ENCODE results near the gene KCNJ1.

Gene KCNJ1

GRCh38 chr11:128867277-128867676 lies at the start of gene KCNJ1:
TSS of gene KCNJ1 (minus strand) at chr11:128867296. CDS start at chr11:128840243, 27,053 bp downstream.
- DNase-seq, result no peak

- DNase-seq, result no peak
Measured at GRCh38 chr11:128916681-128917080, 49.6 kb upstream of the KCNJ1 start.

- DNase-seq, result no peak
Measured at GRCh38 chr11:128916037-128916572, 49.0 kb upstream of the KCNJ1 start.

GRCh38 chr11:128915149-128915521 lies 48.0 kb upstream of the KCNJ1 start:
- no peak for DNase-seq

- no peak for DNase-seq
Measured at GRCh38 chr11:128914216-128915148, 47.4 kb upstream of the KCNJ1 start.

GRCh38 chr11:128913806-128914205 lies 46.7 kb upstream of the KCNJ1 start:
- peak; percentile 23 for DNase-seq

- DNase-seq, result no peak
Measured at GRCh38 chr11:128911701-128912100, 44.6 kb upstream of the KCNJ1 start.

- no peak for DNase-seq
Measured at GRCh38 chr11:128911239-128911638, 44.1 kb upstream of the KCNJ1 start.

- no peak for DNase-seq
Measured at GRCh38 chr11:128910576-128910975, 43.5 kb upstream of the KCNJ1 start.

- no peak for DNase-seq
Measured at GRCh38 chr11:128909438-128910125, 42.5 kb upstream of the KCNJ1 start.

GRCh38 chr11:128908391-128909246 lies 41.5 kb upstream of the KCNJ1 start:
- no peak for DNase-seq

- no peak for DNase-seq
Measured at GRCh38 chr11:128907585-128907984, 40.5 kb upstream of the KCNJ1 start.

- DNase-seq, result no peak
Measured at GRCh38 chr11:128906185-128907050, 39.3 kb upstream of the KCNJ1 start.

GRCh38 chr11:128905345-128906184 lies 38.5 kb upstream of the KCNJ1 start:
- DNase-seq, result no peak

GRCh38 chr11:128904656-128905344 lies 37.7 kb upstream of the KCNJ1 start:
- no peak for DNase-seq

- no peak for DNase-seq
Measured at GRCh38 chr11:128904303-128904655, 37.2 kb upstream of the KCNJ1 start.

- DNase-seq, result no peak
Measured at GRCh38 chr11:128903248-128904061, 36.4 kb upstream of the KCNJ1 start.

GRCh38 chr11:128902515-128903066 lies 35.5 kb upstream of the KCNJ1 start:
- DNase-seq, result no peak

All from NCI-H524 treated with DMSO at 0.1 percent for 48 hours (cell line).